CD4-positive, CD25-positive, alpha-beta regulatory T cell (primary cell): ENCODE data around the gene UBE2L3. TPM values are rescaled to one million over a fixed set of nuclear protein-coding genes. Genes with fewer than 3 reads are reported as not detected.
"Not testable (repeated sequence)": the region's sequence is repeated elsewhere in the genome, so short reads cannot be mapped to it uniquely, and the experiment has no call there.

Experiments
- ATAC-seq, 2 donors: fragments of 150-1000 bp; cut with Tn5 transposase; one replicate each; pipeline ENCODE4 v1.10.0; 2021; ENCODE audit warnings: low read depth in 2 of 2, moderate number of reproducible peaks in 2 of 2, moderate library complexity in 1 of 2
- DNase-seq, 3 donors: peaks; one replicate each; pipeline versions ENCODE4 v3.0.0 to v3.0.0-alpha.2; 2012 to 2022; ENCODE audit warnings: mixed read lengths in 1 of 3
- H3K27ac ChIP-seq: one replicate; pipeline ENCODE4 v1.7.0; 2013; ENCODE audit warnings: mild to moderate bottlenecking, low read length; ENCODE audit not compliant: insufficient read depth, poor library complexity, severe bottlenecking
- H3K27me3 ChIP-seq: one replicate; pipeline ENCODE4 v1.7.0; 2013; ENCODE audit warnings: low read length; ENCODE audit not compliant: control insufficient read depth, insufficient read depth
- H3K36me3 ChIP-seq: one replicate; pipeline ENCODE4 v1.7.0; 2013; ENCODE audit warnings: mild to moderate bottlenecking, low read length, moderate library complexity; ENCODE audit not compliant: control insufficient read depth, insufficient read depth
- H3K4me1 ChIP-seq: 2 replicates; pipeline ENCODE4 v1.7.0; 2013; ENCODE audit warnings: mild to moderate bottlenecking, low read length; ENCODE audit not compliant: insufficient read depth, control insufficient read depth, poor library complexity, severe bottlenecking
- H3K4me3 ChIP-seq: one replicate; pipeline ENCODE4 v1.7.0; 2013; ENCODE audit warnings: low read depth, mild to moderate bottlenecking, low read length, moderate library complexity
- H3K9me3 ChIP-seq, 2 experiments: 1 replicate in 1 of 2; 2 replicates in 1 of 2; pipeline ENCODE4 v1.7.0; 2013; ENCODE audit warnings: low read length in 2 of 2, mild to moderate bottlenecking in 1 of 2, moderate library complexity in 1 of 2; ENCODE audit not compliant: control insufficient read depth in 2 of 2
- H3K27ac Mint-ChIP-seq, 3 donors: one replicate each; pipeline ENCODE4 v1.8.0; 2020 to 2022; ENCODE audit warnings: mild to moderate bottlenecking in 3 of 3, mixed read lengths in 3 of 3, moderate library complexity in 2 of 3
- H3K27me3 Mint-ChIP-seq: one replicate; pipeline ENCODE4 v1.8.0; 2022; ENCODE audit warnings: mild to moderate bottlenecking, mixed read lengths
- H3K36me3 Mint-ChIP-seq: one replicate; pipeline ENCODE4 v1.8.0; 2020; ENCODE audit warnings: mixed read lengths
- H3K4me1 Mint-ChIP-seq, 4 donors: one replicate each; pipeline ENCODE4 v1.8.0; 2020 to 2022; ENCODE audit warnings: mixed read lengths in 4 of 4, mild to moderate bottlenecking in 1 of 4
- H3K4me3 Mint-ChIP-seq, 4 donors: one replicate each; pipeline ENCODE4 v1.8.0; 2020 to 2022; ENCODE audit warnings: mild to moderate bottlenecking in 4 of 4, mixed read lengths in 4 of 4, moderate library complexity in 3 of 4
- H3K9me3 Mint-ChIP-seq, 7 donors: one replicate each; pipeline ENCODE4 v1.8.0; 2020 to 2022; ENCODE audit warnings: mixed read lengths in 7 of 7, mild to moderate bottlenecking in 3 of 7, moderate library complexity in 2 of 7
- polyA plus RNA-seq, 4 donors: library from polyadenylated mRNA; unstranded; fragments of 300-500 nt; fragmentation: Illumina TruSeq; gene quantifications; one replicate each; pipeline ENCODE4 v1.2.3, GENCODE V29; 2021
- total RNA-seq: library from RNA; stranded (reverse); gene quantifications from one replicate; pipeline ENCODE4 v1.2.3, GENCODE V29; 2022

The UBE2L3 gene
- total and polyA plus RNA-seq, 5 donors from 2014 or later, result 33.7 to 124 (median 104) TPM

GRCh38 chr22:21642584-21643448 is 75.3 kb downstream of the UBE2L3 start:
- Mint-ChIP-seq H3K9me3 (no peaks in the 10 kb centered on the region), H3K4me3 (peak overlapping the region; percentile 86 to 90 (median 88)), H3K36me3 (peaks cover 19% of the 10 kb centered on the region), H3K4me1 (peaks cover 7 to 33% (median 27%) of the 10 kb centered on the region in 4 donors), H3K27ac (peak overlapping the region; percentile 84 to 97 (median 95)), H3K27me3 (peaks cover 6% of the 10 kb centered on the region)
- Histone ChIP-seq H3K36me3 (no peaks in the 10 kb centered on the region), H3K27me3 (no peaks in the 10 kb centered on the region), H3K27ac (peak overlapping the region; percentile 78), H3K9me3 (no peaks in the 10 kb centered on the region), H3K4me3 (peak overlapping the region; percentile 2), H3K4me1 (peaks cover 31% of the 10 kb centered on the region)
- DNase-seq (peak; percentile 30 to 72 (median 53)), ATAC-seq (no peak)

- Mint-ChIP-seq H3K4me1 (peaks cover 7 to 33% (median 27%) of the 10 kb centered on the region in 4 donors), H3K36me3 (peaks cover 19% of the 10 kb centered on the region), H3K9me3 (no peaks in the 10 kb centered on the region), H3K27me3 (peaks cover 6% of the 10 kb centered on the region), H3K27ac (peak overlapping the region in 2 of 3 donors; percentile 85 to 97), H3K4me3 (peak overlapping the region; percentile 86 to 90 (median 88))
- no peaks in the 10 kb centered on the region for H3K27me3 ChIP-seq
- H3K36me3 ChIP-seq, result no peaks in the 10 kb centered on the region
- DNase-seq (no peak), ATAC-seq (no peak)
- H3K27ac ChIP-seq, result no peak overlapping the region
- no peak overlapping the region for H3K4me3 ChIP-seq
- no peaks in the 10 kb centered on the region for H3K9me3 ChIP-seq
- H3K4me1 ChIP-seq, result peaks cover 31% of the 10 kb centered on the region
Measured at GRCh38 chr22:21643533-21644357, 76.2 kb downstream of the UBE2L3 start.

GRCh38 chr22:21645513-21645912 is 78.0 kb downstream of the UBE2L3 start:
- H3K36me3 ChIP-seq, H3K27ac Mint-ChIP-seq, ATAC-seq, H3K4me3 ChIP-seq, H3K27me3 Mint-ChIP-seq, H3K9me3 Mint-ChIP-seq, H3K9me3 ChIP-seq, H3K27ac ChIP-seq, DNase-seq, H3K27me3 ChIP-seq: not testable (repeated sequence)
- peaks cover 19% of the 10 kb centered on the region for H3K36me3 Mint-ChIP-seq
- H3K4me3 Mint-ChIP-seq, result peak overlapping the region in 1 of 4 donors; percentile 47
- H3K4me1 Mint-ChIP-seq, result peaks cover 7 to 38% (median 27%) of the 10 kb centered on the region in 4 donors
- H3K4me1 ChIP-seq, result peaks cover 31% of the 10 kb centered on the region

- peak; percentile 27 to 31 for ATAC-seq
- no peak overlapping the region for H3K4me3 ChIP-seq
- peaks cover 15 to 42% (median 27%) of the 10 kb centered on the region in 4 donors for H3K4me1 Mint-ChIP-seq
- peaks cover 3% of the 10 kb centered on the region for H3K27me3 Mint-ChIP-seq
- peak overlapping the region in 2 of 4 donors; percentile 61 to 86 for H3K4me3 Mint-ChIP-seq
- no peak overlapping the region for H3K27ac ChIP-seq
- DNase-seq, result peak; percentile 71 to 87 (median 83)
- H3K9me3 Mint-ChIP-seq, result no peaks in the 10 kb centered on the region
- H3K4me1 ChIP-seq, result peaks cover 36% of the 10 kb centered on the region
- peaks cover 19% of the 10 kb centered on the region for H3K36me3 Mint-ChIP-seq
- no peaks in the 10 kb centered on the region for H3K36me3 ChIP-seq
- H3K9me3 ChIP-seq, result no peaks in the 10 kb centered on the region
- peak overlapping the region in 1 of 3 donors; percentile 18 for H3K27ac Mint-ChIP-seq
- H3K27me3 ChIP-seq, result no peaks in the 10 kb centered on the region
Measured at GRCh38 chr22:21646608-21647590, 79.4 kb downstream of the UBE2L3 start.

- Mint-ChIP-seq H3K27ac (no peak overlapping the region), H3K27me3 (no peaks in the 10 kb centered on the region), H3K36me3 (peaks cover 9% of the 10 kb centered on the region), H3K9me3 (no peaks in the 10 kb centered on the region), H3K4me1 (peaks cover 9 to 29% (median 22%) of the 10 kb centered on the region in 4 donors), H3K4me3 (peak overlapping the region in 3 of 4 donors; percentile 48 to 95 (median 93))
- Histone ChIP-seq H3K4me3 (no peak overlapping the region), H3K36me3 (no peaks in the 10 kb centered on the region), H3K9me3 (no peaks in the 10 kb centered on the region), H3K27me3 (no peaks in the 10 kb centered on the region), H3K27ac (no peak overlapping the region), H3K4me1 (peaks cover 27% of the 10 kb centered on the region)
- ATAC-seq (no peak), DNase-seq (no peak)
Measured at GRCh38 chr22:21650280-21650679, 82.8 kb downstream of the UBE2L3 start.

- Histone ChIP-seq H3K27me3 (no peaks in the 10 kb centered on the region), H3K27ac (no peak overlapping the region), H3K4me1 (peaks cover 27% of the 10 kb centered on the region), H3K36me3 (no peaks in the 10 kb centered on the region), H3K4me3 (peak overlapping the region; percentile 74), H3K9me3 (no peaks in the 10 kb centered on the region)
- DNase-seq (peak in 1 of 3 donors; percentile 27), ATAC-seq (no peak)
- Mint-ChIP-seq H3K36me3 (peaks cover 9% of the 10 kb centered on the region), H3K27ac (peak overlapping the region; percentile 25 to 81 (median 30)), H3K27me3 (no peaks in the 10 kb centered on the region), H3K4me3 (peak overlapping the region; percentile 89 to 95 (median 92)), H3K9me3 (no peaks in the 10 kb centered on the region), H3K4me1 (peaks cover 9 to 29% (median 22%) of the 10 kb centered on the region in 4 donors)
Measured at GRCh38 chr22:21650823-21651520, 83.5 kb downstream of the UBE2L3 start.
